NAMALWA (cell line): ENCODE data around the gene ASPA.
A peak's percentile ranks its signal among the peaks of the same experiment; 100 is the strongest.
"Not testable (repeated sequence)": the region's sequence is repeated elsewhere in the genome, so short reads cannot be mapped to it uniquely, and the experiment has no call there.

ENCODE experiments used
- DNase-seq: peaks from one replicate; pipeline ENCODE4 v3.0.0-alpha.2; 2015; ENCODE audit warnings: low spot score

Gene ASPA

DNA sequence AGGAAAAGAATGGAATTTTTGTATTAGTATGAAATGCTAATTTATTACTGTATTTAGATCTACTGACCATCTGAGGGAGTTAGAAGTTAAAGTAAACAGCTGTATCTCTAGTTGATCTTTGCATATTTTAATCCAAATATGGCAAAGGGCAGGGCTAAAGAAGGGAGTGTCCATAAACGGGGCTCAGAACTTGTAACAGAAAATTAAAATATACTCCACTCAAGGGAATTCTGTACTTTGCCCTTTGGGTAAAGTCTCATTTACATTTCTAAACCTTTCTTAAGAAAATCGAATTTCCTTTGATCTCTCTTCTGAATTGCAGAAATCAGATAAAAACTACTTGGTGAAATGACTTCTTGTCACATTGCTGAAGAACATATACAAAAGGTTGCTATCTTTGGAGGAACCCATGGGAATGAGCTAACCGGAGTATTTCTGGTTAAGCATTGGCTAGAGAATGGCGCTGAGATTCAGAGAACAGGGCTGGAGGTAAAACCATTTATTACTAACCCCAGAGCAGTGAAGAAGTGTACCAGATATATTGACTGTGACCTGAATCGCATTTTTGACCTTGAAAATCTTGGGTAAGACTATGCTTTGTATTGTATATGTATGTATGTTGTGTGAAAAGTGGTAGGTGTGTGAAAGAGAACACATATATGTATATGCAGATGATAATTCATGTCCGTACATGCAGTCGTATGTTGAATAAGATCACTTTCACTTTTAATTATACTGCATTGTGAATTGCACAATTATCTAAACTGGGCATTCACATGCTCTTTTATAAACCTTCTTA, at the start of gene ASPA:
ASPA (plus strand) TSS at position 186 of the 799 bp plus-strand sequence; CDS start at position 349, 163 bp downstream.
- no peak for DNase-seq

DNA sequence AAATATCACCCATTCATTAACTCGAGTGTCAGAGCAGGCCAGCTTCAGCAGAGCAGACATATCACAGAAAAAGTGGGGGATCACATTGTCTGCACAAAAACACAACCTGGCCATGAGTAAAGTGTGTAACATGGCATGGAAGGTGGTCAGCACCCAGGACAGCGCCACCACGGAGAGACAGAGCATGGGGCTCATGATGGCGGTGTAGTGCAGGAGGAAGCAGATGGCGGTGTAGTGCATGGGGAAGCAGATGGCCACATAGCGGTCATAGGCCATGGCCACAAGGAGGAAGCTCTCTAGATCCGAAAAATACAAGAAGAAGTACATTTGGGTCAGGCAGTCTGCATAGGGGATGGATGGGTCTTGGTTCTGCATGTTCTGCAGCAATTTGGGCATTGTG, 42.6 kb upstream of the ASPA start:
- DNase-seq = peak; percentile 2

DNA sequence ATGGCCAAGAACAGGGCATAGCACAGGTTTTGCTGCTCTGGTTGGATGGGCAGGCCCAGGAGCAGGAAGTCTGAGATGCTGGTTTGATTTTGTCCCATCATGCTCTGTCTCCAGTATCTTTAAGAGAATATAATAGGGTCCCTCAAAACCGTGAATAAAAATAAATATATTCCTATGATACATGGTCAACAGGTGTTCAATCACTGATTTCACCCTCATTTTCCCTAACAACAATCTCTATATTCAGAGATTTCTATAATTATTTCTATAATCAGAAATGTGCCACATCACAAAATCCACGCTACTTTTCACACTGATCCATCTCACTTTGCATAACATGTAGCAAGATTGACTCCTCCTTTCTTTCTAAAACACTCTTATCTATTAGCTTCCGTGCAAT, 42.1 kb upstream of the ASPA start, which contains the start of gene OR1E2:
OR1E2 (minus strand) TSS at position 101 of the 400 bp plus-strand sequence; CDS start at position 101, 0 bp downstream.
- no peak for DNase-seq

DNA sequence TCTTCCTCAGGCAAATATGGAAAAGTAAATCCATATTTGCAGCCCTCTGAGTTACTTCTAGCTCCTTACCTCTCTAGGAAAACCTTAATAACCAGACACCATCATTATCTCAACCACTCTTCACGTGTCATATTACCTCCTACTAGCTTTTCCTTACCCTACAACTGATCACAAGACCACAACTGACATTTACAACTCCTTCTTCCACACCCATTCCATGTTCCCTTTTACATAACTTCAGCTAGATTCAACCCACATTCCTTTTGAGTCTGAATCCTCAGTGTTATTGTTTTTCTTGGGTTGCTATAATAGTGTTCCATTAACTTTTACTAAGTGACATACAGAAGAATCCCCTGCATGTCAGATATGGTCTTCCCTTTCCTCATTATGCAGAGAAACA, 37.4 kb upstream of the ASPA start:
- no peak for DNase-seq

DNA sequence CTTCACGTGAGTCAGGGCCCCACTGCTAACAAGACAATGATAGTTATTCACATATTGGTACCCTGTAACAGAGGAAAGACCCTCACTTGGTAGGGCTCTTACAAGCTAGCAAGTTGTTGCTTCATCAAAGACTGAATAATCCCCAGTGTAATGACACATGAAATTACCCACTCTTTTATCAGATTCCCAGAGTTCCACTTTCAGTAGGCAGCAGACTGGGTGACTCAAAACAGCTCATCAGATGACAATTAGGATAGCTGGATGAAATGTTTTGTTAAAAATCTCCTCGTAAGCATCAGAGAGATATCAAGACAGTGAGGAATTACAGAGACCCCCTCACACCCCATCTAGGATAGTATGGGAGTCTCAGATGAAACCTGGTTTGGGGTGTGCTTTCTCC, 35.3 kb upstream of the ASPA start:
- no peak for DNase-seq

DNA sequence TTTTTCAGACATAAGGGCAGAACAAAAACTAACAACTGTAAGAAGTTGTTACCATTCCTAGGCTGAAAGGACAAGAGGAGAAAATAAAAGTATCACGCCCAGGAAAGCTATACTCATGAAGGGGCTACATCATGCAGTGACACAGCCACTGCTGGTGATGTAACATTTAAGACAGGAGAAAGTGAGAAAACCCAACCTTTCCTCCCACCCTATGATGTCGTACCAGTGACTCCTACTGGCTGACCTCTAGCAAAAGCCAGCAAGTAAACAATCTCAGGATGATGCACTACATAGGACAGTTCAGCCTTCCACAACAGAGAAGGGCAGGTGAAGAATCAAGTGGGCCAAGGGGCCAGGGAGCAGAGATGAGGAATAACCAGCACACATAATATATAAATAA, 28.2 kb upstream of the ASPA start:
- peak; percentile 50 for DNase-seq

DNA sequence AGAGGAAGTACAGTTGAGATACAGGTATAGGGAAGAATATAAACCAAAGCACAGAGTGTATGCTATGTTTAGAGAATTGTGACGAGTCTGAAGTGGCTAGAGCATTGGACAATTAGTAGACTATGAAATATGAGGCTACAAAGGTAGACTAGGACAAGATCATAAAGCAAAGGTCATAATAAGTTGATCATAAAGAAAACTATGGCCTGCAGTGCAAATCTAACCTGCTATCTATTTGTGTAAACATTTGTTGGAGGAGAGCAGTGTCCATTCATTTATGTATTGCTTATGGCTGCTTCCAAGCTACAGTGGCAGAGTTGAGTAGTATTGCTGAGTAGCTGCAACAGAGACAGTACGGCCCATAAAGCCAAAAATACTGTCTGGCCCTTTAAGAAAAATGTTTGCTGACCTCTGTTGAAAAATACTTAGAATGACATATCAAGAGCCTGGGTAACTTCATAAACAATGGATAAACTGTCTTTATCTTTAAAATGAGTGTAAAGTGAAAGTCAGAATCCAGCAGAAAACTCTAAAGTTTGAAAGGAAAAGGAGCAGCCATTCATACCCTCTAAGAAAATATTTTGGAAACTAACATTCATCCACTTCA, 27.6 kb upstream of the ASPA start:
- DNase-seq = no peak

DNA sequence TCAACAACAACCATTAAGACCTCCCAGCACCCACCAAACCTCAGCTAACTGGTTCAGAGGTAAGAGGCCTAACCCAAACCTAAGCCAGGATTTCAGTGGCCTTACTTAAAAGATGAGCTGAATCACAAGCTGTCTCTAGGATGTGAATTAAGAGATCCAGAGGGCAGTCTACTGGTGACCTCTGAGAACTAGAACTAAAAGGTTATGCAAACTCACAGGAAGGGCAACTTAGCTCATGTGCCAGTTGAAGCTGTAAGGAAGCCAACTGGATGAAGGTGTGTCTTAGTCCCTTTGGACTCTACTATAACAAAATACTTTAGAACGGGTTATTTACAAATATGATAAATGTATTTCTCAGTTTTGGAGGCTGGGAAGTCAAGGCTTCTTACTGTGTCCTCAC, 9.4 kb upstream of the ASPA start:
- DNase-seq = not testable (repeated sequence)

DNA sequence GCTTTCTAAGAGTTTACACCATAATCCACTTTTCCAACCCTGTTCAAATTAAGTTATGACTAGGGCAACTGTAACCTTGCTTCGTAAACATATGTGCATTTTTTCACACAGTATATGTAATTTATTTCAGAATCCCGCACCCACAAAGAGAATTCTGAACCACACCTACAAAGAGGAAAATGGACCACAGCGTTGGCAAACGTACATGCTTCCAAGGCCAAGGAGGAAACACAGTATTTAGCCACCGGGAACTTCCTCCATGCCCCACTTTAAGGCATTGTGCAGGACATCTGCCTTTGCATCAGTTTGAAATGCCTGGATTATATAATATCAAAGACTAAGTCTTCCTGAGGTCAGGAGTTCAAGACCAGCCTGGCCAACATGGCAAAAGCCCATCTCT, 6.3 kb upstream of the ASPA start:
- DNase-seq = no peak

DNA sequence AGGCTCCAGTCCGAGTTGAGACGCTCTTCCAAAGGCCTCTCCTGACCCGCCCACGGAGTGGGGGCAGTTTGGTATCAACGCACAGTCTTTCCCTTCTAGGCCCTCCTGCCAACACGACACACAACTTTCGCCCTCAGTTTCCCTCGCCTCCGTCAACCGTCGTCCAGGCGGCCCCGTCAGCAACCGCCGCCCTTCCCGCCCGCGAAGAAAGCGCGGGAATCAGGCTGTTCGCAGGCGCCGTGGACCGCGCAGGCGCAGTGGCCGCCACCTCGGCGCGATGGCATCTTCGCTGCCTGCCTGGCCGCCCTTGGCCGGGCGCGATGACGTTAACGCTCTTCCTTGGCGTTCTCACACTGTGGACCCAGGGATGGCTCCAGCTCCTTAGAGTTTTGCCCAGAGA, 4.2 kb upstream of the ASPA start, which contains the start of gene SPATA22:
SPATA22 (minus strand) TSS at position 221 of the 400 bp plus-strand sequence. CDS start 2,494 bp downstream, outside the sequence.
- DNase-seq = no peak

DNA sequence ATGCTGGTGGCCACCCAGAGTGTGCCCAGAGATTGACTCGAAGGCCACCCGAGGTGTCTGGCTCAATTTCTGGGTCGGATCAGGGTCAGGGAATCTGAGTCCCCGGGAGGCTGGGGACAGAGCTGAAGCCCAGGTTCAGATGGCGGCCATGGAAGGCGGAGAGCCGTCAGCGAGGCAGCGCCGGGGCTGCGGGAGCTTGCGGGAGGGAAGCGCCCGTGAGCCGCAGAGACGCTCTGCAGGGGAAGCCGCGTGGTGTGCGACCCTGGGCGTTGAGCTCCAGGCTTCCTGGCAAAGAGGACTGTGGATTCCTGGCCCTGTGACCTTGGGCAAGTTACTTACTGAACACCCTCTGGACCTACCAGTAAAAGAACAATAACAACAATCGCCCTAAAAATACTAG, 3.7 kb upstream of the ASPA start:
- no peak for DNase-seq

DNA sequence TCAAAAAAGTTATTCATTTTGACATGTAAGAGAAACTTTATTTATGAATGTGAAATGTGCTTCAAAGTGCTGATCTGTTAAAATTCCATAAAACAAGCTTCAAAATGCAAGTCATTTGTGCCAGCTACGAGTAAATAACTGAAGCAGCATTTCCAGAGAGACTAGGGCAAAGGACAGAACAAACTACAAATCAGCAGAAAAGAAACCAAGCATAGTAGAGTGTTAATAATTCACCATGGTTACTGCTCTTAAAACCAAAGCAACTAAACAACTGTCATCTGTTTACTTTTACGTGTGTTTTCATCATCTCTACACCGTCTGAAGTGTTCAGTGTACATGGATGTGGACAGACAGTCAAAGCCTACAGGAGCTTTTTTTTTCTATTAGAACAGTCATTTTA, 1.6 kb upstream of the ASPA start:
- no peak for DNase-seq

DNA sequence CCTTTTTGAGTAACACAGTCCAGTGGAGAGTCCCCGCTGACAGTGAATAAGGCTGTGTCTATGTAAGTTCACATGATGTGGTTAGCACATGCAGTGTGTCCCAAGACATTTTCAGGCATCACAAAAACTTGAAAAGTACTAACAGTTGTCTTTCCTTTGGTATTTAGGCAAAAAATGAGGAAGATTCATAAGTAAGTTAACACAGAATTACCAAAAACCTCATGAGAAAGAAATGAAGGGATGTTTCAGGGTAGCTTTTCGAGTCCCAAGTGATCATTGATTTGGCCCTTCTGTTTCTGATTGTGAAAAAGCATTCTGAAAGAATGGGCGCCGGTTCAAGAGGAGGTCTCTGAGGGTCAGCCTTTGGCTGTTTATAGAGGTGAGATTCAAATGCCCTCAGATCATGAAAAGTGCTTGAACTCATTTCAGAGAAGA, 529 bp upstream of the ASPA start:
- DNase-seq = no peak

DNA sequence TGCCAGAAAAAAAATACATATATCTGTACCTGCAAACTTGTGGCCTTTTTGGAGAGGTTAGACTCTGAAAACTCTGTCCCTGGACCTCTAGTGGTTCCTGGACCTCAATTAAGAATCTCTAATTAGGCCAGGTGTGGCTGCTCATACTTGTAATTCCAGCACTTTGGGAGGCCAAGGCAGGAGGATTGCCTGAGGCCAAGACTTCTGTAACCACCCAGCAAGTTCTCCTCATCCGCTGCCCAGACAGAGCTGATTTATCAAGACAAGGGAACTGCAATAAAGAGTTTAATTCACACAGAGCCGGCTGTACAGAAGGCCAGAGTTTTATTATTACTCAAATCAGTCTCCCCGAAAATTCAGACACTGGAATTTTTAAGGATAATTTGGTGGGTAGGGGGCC, 4.2 kb downstream of the ASPA start:
- no peak for DNase-seq

DNA sequence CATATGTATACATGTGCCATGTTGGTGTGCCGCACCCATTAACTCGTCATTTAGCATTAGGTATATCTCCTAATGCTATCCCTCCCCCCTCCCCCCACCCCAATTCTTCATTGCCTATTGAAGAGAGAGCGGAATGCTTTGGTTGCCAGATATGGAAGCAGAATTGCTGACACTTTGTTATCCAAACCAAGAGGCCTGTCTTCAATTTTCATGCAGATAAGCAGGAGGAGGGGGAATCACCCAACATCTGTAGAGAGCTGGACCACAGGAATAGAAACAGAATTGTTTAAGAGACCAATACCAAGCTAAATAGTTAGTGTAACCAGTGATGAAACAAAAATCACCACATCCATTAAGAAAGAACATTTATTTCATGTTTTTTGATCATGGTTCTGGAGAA, 7.1 kb downstream of the ASPA start:
- no peak for DNase-seq

DNA sequence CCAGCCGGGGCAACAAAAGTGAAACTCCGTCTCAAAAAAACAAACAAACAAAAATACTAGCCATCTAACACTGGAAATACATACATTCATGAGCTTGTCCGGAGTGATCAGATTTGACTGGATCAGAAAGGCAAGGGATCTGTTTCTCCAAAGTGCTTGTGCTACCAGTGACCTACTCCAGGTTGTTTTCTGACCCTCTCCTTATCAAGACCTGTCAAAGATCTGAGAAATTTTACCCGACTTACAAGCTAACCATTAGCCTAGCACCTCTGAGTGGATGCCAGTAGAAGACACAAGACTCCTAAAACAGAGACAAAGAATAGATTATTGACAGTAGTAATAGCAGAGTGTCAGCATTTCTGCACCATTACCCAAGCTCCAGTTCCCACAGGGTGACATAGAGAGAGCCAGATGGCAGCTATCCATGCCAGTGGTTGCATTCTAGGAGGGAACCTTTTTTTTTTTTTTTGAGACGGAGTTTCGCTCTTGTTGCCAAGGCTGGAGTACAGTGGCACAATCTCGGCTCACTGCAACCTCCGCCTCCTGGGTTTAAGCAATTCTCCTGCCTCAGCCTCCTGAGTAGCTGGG, 9.8 kb downstream of the ASPA start:
- DNase-seq = no peak

DNA sequence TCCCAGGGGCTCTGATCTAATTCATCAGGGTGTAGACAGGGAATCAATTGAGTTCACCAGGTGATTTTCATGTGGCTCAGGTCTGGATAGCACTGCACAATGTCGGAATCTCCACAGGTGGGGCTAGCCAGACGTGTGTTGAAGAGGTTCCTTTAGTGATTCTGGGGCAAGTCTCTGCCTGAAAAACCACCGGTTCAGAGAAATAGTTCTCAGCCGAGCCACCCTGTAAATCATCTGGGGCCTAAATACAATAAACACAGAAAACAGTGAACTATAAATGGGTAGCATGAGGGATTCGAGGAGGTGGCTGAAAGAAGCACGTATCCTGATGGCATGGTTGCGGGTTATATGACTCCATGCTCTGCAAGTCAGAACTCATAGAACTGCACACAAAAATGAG, 21.3 kb downstream of the ASPA start:
- DNase-seq = no peak

DNA sequence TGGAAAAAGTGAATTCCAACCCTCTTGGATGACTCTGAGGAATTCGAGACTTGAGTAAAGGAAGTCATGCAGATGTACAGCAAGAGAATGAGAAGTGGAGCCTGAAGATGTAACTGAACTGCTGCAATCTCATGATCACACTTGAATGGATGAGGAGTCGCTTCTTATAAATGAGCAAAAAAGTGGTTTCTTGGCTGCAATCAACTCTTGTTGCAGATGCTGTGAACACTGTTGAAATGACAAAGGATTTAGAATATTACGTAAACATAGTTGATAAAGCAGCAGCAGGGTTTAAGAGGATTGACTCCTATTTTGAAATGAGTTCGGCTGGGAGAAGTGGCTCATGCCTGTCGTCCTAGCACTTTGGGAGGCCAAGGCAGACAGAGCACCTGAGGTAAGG, 25.5 kb downstream of the ASPA start:
- DNase-seq = no peak

DNA sequence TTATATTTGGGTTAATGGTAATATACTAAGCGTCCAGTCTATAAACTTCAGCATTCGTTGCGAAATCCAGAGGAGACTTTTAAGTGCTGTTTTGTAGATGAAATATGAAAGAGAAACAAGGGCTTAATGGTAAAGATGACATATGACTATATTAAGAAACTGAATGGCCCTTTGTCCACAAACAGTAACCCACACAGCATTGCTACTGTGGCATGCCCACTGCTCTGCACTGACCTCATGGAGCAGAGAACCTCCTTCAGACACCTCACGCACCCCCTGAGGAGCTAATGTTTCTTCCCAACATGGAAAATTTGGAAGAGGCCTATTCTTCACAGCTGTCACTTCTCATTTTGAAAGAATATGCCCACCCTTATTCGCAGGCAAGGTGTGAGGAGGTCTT, 26.7 kb downstream of the ASPA start:
- no peak for DNase-seq

DNA sequence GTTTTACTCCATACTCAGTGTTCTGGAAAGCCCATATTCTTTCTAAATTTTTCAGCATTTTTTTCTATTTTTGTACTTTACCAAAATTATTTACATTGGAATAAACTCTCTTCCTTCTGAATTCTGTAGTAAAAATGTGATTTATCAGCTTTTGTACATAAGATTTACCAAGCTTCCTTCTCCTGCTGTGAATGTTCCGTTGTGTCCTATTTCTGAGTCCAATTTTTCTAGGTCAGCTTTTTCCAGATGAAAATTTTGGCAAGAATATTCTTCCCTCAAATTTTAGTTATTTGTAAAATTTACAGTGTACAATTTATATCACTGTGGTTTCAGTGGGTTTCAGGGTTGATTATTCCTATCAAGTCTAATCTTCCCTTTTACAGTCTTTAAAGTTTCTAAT, 27.5 kb downstream of the ASPA start:
- DNase-seq = no peak

DNA sequence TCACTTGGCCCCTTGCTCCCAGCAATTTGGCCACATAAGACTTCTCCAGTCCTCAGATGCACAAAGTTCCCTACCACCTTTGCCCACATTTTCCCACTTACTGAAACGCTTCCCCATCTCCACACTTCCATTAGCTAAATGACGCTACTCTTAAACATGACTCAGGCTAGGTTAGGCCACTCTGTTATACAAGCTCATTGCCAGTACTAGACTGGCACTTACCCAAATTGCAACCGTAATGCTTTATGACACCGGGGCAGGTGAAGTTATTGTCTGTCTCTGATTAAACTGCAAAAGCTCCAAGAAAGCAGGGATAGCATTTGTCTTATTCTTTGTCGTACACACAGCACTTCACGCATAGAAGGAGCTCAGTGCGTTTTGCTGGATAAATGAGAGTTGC, 29.2 kb downstream of the ASPA start:
- no peak for DNase-seq

DNA sequence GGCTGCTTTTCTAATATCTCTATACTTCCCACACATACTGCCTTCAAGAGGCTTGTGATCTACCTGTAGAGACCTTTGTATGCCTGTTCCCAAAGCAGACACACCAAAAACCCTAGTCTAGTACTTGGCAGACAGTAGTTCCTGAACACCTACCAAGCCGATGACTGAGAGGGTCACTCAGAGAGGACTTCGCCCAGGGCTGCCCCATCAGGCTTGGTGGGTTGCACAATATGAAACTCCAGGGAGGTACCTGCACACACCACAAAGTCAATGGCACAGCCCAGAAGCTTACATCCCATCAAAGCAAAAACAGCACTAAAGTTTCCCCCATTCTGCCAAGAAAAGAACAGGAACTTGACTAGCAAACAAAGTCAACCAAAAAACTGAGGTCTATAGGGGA, 30.3 kb downstream of the ASPA start:
- DNase-seq = no peak

DNA sequence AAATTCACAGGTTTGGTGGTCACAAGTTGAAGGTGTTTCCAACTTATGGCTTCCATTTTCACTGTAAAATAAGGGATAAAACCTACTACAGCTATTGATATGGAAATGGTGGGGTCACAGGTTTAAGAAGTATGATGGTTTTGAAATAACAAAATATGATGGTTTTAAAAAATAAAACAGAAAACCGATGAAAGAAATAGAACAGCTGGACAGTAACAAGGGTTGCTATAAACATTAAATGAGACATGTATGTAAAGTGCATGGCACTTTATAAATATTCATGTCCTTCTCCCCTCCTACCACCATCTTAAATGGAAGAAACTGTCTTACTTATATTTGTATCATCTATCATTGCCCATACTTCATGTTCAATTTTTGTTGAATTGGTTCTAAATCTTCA, 31.3 kb downstream of the ASPA start:
- no peak for DNase-seq
